ENCODE results near the gene CCDC80. TPM values are rescaled to one million over a fixed set of nuclear protein-coding genes. Genes with fewer than 3 reads are reported as not detected.

The CCDC80 gene
- total RNA-seq, 1 donor from 2014 or later: 171 TPM

DNA sequence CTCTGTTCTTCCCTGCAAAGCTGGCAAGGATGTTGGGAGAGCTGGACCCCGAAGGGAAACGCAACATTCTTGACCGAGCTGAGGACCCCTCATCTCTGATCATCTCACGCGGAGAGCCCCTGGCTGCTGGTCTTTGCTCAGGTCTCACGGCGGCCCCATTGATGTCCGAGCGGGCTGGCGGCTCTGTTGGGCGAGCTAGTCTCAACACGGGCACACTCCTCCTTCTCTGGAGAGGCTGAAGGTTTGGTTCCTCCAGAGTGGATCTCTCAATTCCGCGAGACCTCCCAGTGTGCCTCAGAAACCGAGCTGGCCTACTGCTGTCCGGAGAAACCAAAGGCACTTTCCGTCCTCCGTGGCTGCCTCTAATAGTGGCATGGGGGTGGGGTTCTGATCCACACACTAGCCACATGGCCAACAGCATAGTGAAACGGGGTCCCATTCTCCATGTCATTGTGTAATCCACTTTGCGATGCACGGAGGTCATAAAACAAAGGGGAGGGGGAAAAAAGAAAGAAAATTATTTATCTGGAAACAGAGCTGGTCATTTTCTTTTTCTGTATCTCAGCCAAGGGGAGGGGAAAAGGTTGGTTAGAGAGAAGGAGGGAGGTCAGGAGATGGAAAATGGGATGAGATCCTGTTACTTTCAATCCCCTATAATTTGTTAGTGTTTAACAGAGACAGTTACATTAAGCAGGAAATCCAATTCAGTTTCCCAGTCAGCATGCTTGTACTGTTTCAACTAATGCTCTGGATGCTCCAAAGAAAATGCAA lies 1.3 kb downstream of the CCDC80 start:
- Histone ChIP-seq H3K27me3 (ENCODE audit: low read depth) (peaks cover 47% of the 10 kb centered on the region), H3K27ac (replicated peaks) (peak overlapping the region; percentile 82), H3K4me3 (peak overlapping the region; percentile 63), H3K4me1 (peaks cover 25% of the 10 kb centered on the region), H3K9me3 (replicated peaks) (no peaks in the 10 kb centered on the region), H3K36me3 (no peaks in the 10 kb centered on the region)
- DNase-seq: no peak
- intact Hi-C loops (cut with micrococcal nuclease): loop anchor here (5.0 kb wide), 1 partner anchor 173 kb away; no protein-coding TSS in a partner anchor
- no peak for TF ChIP-seq CTCF (IDR thresholded peaks at IDR 0.05; ENCODE audit: borderline replicate concordance)

GRCh38 chr3:112638327-112639020 lies 2.5 kb downstream of the CCDC80 start:
- peak overlapping the region; percentile 63 for H3K4me3 ChIP-seq
- H3K27me3 ChIP-seq (ENCODE audit: low read depth): peaks cover 35% of the 10 kb centered on the region
- no peaks in the 10 kb centered on the region for H3K36me3 ChIP-seq
- no peaks in the 10 kb centered on the region for H3K9me3 ChIP-seq (replicated peaks)
- no peak for TF ChIP-seq CTCF (IDR thresholded peaks at IDR 0.05; ENCODE audit: borderline replicate concordance)
- H3K27ac ChIP-seq (replicated peaks): peak overlapping the region; percentile 82
- H3K4me1 ChIP-seq: peaks cover 25% of the 10 kb centered on the region
- DNase-seq: peak; percentile 39
- intact Hi-C loops (cut with micrococcal nuclease): no loop called here

DNA sequence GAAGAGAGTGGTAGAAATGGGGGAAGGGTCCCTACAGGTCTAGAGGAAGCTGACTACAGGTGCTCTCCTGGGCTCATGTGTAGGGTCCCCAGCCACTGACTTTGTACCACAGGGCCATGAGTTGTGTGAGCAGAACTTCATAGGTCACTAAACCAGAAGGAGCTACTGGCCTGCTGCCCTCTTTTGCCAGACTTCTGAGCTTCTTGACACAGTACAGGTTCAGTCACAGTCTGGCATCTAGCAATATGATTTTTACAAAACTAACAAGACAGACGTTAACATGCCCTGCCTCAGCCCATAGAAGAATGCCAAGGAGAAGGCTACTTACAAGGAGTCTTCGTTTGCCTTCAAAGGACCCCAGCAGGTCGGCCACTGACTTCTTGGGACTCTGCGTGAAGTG lies 3.2 kb downstream of the CCDC80 start:
- intact Hi-C loops (cut with micrococcal nuclease): no loop called here

GRCh38 chr3:112635674-112636073 lies 5.3 kb downstream of the CCDC80 start:
- intact Hi-C loops (cut with micrococcal nuclease): no loop called here
- H3K27ac ChIP-seq (replicated peaks): peak overlapping the region; percentile 82
- no peak for DNase-seq
- H3K36me3 ChIP-seq: no peaks in the 10 kb centered on the region
- peaks cover 6% of the 10 kb centered on the region for H3K4me1 ChIP-seq
- H3K4me3 ChIP-seq: peak overlapping the region; percentile 63
- no peak for TF ChIP-seq CTCF (IDR thresholded peaks at IDR 0.05; ENCODE audit: borderline replicate concordance)
- no peaks in the 10 kb centered on the region for H3K9me3 ChIP-seq (replicated peaks)
- peaks cover 10% of the 10 kb centered on the region for H3K27me3 ChIP-seq (ENCODE audit: low read depth)

More for the DNA sequence above, 3.2 kb downstream of the CCDC80 start:
- H3K27me3 ChIP-seq (ENCODE audit: low read depth): peaks cover 27% of the 10 kb centered on the region
- TF ChIP-seq CTCF (IDR thresholded peaks at IDR 0.05; ENCODE audit: borderline replicate concordance): no peak
- no peaks in the 10 kb centered on the region for H3K36me3 ChIP-seq
- H3K9me3 ChIP-seq (replicated peaks): no peaks in the 10 kb centered on the region
- peaks cover 18% of the 10 kb centered on the region for H3K4me1 ChIP-seq
- H3K27ac ChIP-seq (replicated peaks): peak overlapping the region; percentile 82
- DNase-seq: no peak
- H3K4me3 ChIP-seq: peak overlapping the region; percentile 63

GRCh38 chr3:112634786-112635541 lies 6.0 kb downstream of the CCDC80 start:
- intact Hi-C loops (cut with micrococcal nuclease): no loop called here
- H3K4me1 ChIP-seq: no peaks in the 10 kb centered on the region

More at GRCh38 chr3:112634786-112635541, 6.0 kb downstream of the CCDC80 start:
- no peaks in the 10 kb centered on the region for H3K36me3 ChIP-seq
- peak overlapping the region; percentile 63 for H3K4me3 ChIP-seq
- H3K9me3 ChIP-seq (replicated peaks): no peaks in the 10 kb centered on the region
- no peak for DNase-seq
- H3K27me3 ChIP-seq (ENCODE audit: low read depth): peaks cover 10% of the 10 kb centered on the region
- TF ChIP-seq CTCF (IDR thresholded peaks at IDR 0.05; ENCODE audit: borderline replicate concordance): no peak
- H3K27ac ChIP-seq (replicated peaks): peak overlapping the region; percentile 82

All from left ventricle myocardium inferior (tissue), 1 donor.